ENCODE measurements around the gene CCDC28A.

CCDC28A gene

GRCh38 chr6:138821519-138821918 is 48.0 kb downstream of the CCDC28A start:
- DNase-seq, result no peak
- TF ChIP-seq CTCF (IDR thresholded peaks at IDR 0.05; ENCODE audit: low read depth, low read length), result no peak
- Histone ChIP-seq H3K9me3 (ENCODE audit: severe bottlenecking) (no peaks in the 10 kb centered on the region), H3K27me3 (ENCODE audit: insufficient read depth, low read depth, severe bottlenecking) (no peaks in the 10 kb centered on the region), H3K36me3 (no peaks in the 10 kb centered on the region), H3K27ac (no peak overlapping the region), H3K4me3 (ENCODE audit: low read depth, low read length) (no peak overlapping the region)

- H3K36me3 ChIP-seq, result no peaks in the 10 kb centered on the region
- no peak for TF ChIP-seq CTCF (IDR thresholded peaks at IDR 0.05; ENCODE audit: low read depth, low read length)
- H3K9me3 ChIP-seq (ENCODE audit: severe bottlenecking), result no peaks in the 10 kb centered on the region
- H3K27ac ChIP-seq, result no peak overlapping the region
- no peak overlapping the region for H3K4me3 ChIP-seq (ENCODE audit: low read depth, low read length)
- no peak for DNase-seq
- H3K27me3 ChIP-seq (ENCODE audit: insufficient read depth, low read depth, severe bottlenecking), result no peaks in the 10 kb centered on the region
Observed at GRCh38 chr6:138824482-138825144, 51.0 kb downstream of the CCDC28A start.

- no peaks in the 10 kb centered on the region for H3K36me3 ChIP-seq
Observed at GRCh38 chr6:138830248-138830647, 56.7 kb downstream of the CCDC28A start.

GRCh38 chr6:138832182-138832581 is 58.6 kb downstream of the CCDC28A start:
- Histone ChIP-seq H3K4me3 (ENCODE audit: low read depth, low read length) (no peak overlapping the region), H3K27me3 (ENCODE audit: insufficient read depth, low read depth, severe bottlenecking) (no peaks in the 10 kb centered on the region), H3K27ac (no peak overlapping the region), H3K9me3 (ENCODE audit: severe bottlenecking) (no peaks in the 10 kb centered on the region), H3K36me3 (no peaks in the 10 kb centered on the region)
- TF ChIP-seq CTCF (IDR thresholded peaks at IDR 0.05; ENCODE audit: low read depth, low read length), result no peak
- DNase-seq, result no peak

More at GRCh38 chr6:138830248-138830647, 56.7 kb downstream of the CCDC28A start:
- no peak overlapping the region for H3K4me3 ChIP-seq (ENCODE audit: low read depth, low read length)
- no peak for TF ChIP-seq CTCF (IDR thresholded peaks at IDR 0.05; ENCODE audit: low read depth, low read length)
- H3K27ac ChIP-seq, result no peak overlapping the region
- DNase-seq, result no peak
- no peaks in the 10 kb centered on the region for H3K9me3 ChIP-seq (ENCODE audit: severe bottlenecking)
- no peaks in the 10 kb centered on the region for H3K27me3 ChIP-seq (ENCODE audit: insufficient read depth, low read depth, severe bottlenecking)

- DNase-seq, result no peak
- Histone ChIP-seq H3K27ac (no peak overlapping the region), H3K4me3 (ENCODE audit: low read depth, low read length) (no peak overlapping the region), H3K9me3 (ENCODE audit: severe bottlenecking) (no peaks in the 10 kb centered on the region), H3K36me3 (no peaks in the 10 kb centered on the region), H3K27me3 (ENCODE audit: insufficient read depth, low read depth, severe bottlenecking) (no peaks in the 10 kb centered on the region)
- TF ChIP-seq CTCF (IDR thresholded peaks at IDR 0.05; ENCODE audit: low read depth, low read length), result no peak
Observed at GRCh38 chr6:138833816-138834539, 60.4 kb downstream of the CCDC28A start.
